Caco-2 (cell line): ENCODE data around the gene SNAP25. TPM values are rescaled to one million over a fixed set of nuclear protein-coding genes. Genes with fewer than 3 reads are reported as not detected.

Experiments used
- Bru-seq: library from RNA; stranded (reverse); fragments of 400-500 nt; gene quantifications from one replicate; lab custom pipeline; 2021; lab: Mats Ljungman, UMichigan
- BruChase-seq, 2 experiments: library from RNA; stranded (reverse); fragments of 400-500 nt; gene quantifications; one replicate each; lab custom pipeline; 2021; lab: Mats Ljungman, UMichigan
- BruUV-seq: library from RNA; stranded (reverse); fragments of 400-500 nt; replicated peaks from 2 replicates; lab custom pipeline; 2021; lab: Mats Ljungman, UMichigan
- CTCF ChIA-PET: fragments of 300-600 bp; sonication (Branson Sonifier 250); formaldehyde crosslinking; loops from one replicate; lab custom pipeline; 2022; ENCODE audit warnings: antibody characterized with exemption; lab: Charles Lee
- POLR2A ChIA-PET: fragments of 300-600 bp; sonication (Branson Sonifier 250); formaldehyde crosslinking; loops from one replicate; lab custom pipeline; 2022; ENCODE audit warnings: antibody characterized with exemption; lab: Charles Lee
- DNase-seq, 2 experiments: peaks; one replicate each; pipeline versions ENCODE4 v3.0.0 to v3.0.0-alpha.2; 2020 to 2022
- H3K27me3 ChIP-seq: replicated peaks from 2 replicates; pipeline ENCODE4 v1.6.0; 2011; ENCODE audit warnings: low read length; ENCODE audit not compliant: control insufficient read depth, insufficient read depth
- H3K36me3 ChIP-seq: 2 replicates; pipeline ENCODE4 v1.5.1; 2011; ENCODE audit warnings: low read length; ENCODE audit not compliant: control insufficient read depth, insufficient read depth
- H3K4me1 ChIP-seq: fragments of 250-450 bp; sonication (Bioruptor Pico); 2 replicates; pipeline ENCODE4 v1.5.1; 2020; ENCODE audit warnings: mild to moderate bottlenecking
- H3K4me3 ChIP-seq: 2 replicates; pipeline ENCODE4 v1.5.1; 2011; ENCODE audit warnings: low read depth, mild to moderate bottlenecking, control low read depth, low read length
- H3K9me3 ChIP-seq: fragments of 250-450 bp; sonication (Bioruptor Pico); 2 replicates; pipeline ENCODE4 v1.5.1; 2020; ENCODE audit warnings: mild to moderate bottlenecking, moderate library complexity
- H3K27ac Mint-ChIP-seq: one replicate; pipeline ENCODE4 v1.8.0; 2022; ENCODE audit warnings: mixed read lengths; ENCODE audit not compliant: unreplicated experiment
- H3K27me3 Mint-ChIP-seq: one replicate; pipeline ENCODE4 v1.8.0; 2022; ENCODE audit warnings: mixed read lengths; ENCODE audit not compliant: insufficient read depth, unreplicated experiment
- H3K36me3 Mint-ChIP-seq: one replicate; pipeline ENCODE4 v1.8.0; 2022; ENCODE audit warnings: mild to moderate bottlenecking, mixed read lengths; ENCODE audit not compliant: insufficient read depth, unreplicated experiment
- H3K4me1 Mint-ChIP-seq: one replicate; pipeline ENCODE4 v1.8.0; 2022; ENCODE audit warnings: low read depth, mixed read lengths; ENCODE audit not compliant: unreplicated experiment
- H3K4me3 Mint-ChIP-seq: one replicate; pipeline ENCODE4 v1.8.0; 2022; ENCODE audit warnings: mild to moderate bottlenecking, moderate library complexity, mixed read lengths; ENCODE audit not compliant: unreplicated experiment
- H3K9me3 Mint-ChIP-seq: one replicate; pipeline ENCODE4 v1.8.0; 2022; ENCODE audit warnings: mixed read lengths; ENCODE audit not compliant: unreplicated experiment
- CTCF ChIP-seq, 2 experiments: fragments of 200-600 bp in 1 of 2; IDR thresholded peaks; 1 replicate in 1 of 2; 2 replicates in 1 of 2; pipeline versions ENCODE4 v1.5.1 to v1.8.0; 2011 to 2022; ENCODE audit warnings: antibody characterized with exemption in 1 of 2, control low read depth in 1 of 2, inconsistent platforms in 1 of 2, low read depth in 1 of 2, low read length in 1 of 2, mild to moderate bottlenecking in 1 of 2, moderate library complexity in 1 of 2; ENCODE audit not compliant: insufficient read depth in 1 of 2, severe bottlenecking in 1 of 2, unreplicated experiment in 1 of 2
- intact Hi-C: fragments of 100-400 bp; cut with micrococcal nuclease; formaldehyde crosslinking; loops from one replicate; pipeline ENCODE4 v1.10.0; 2022; ENCODE audit not compliant: unreplicated experiment
- long read RNA-seq: library from polyadenylated mRNA; stranded (forward); transcript quantifications from one replicate; pipeline ENCODE4 v2.0.0, GENCODE V29; 2022
- total RNA-seq: library from RNA; stranded (reverse); gene quantifications from 2 replicates; pipeline ENCODE4 v1.2.3, GENCODE V29; 2022

The SNAP25 gene
- total RNA-seq (not detected in 2 replicates), Bru-seq, nascent RNA (percentile 10 among the genes with signal in this experiment), BruChase-seq, experiment 1, labeled RNA remaining after a 2-hour chase (percentile 17 among the genes with signal in this experiment), BruChase-seq, experiment 2, labeled RNA remaining after a 6-hour chase (percentile 7 among the genes with signal in this experiment)
- long read RNA-seq, result 0 reads

- Mint-ChIP-seq H3K4me3 (peak within 1 kb of the TSS; percentile 25), H3K9me3 (no peaks in the 10 kb centered on the region), H3K27me3 (peaks cover 15% of the 10 kb centered on the region), H3K27ac (no peak within 1 kb of the TSS), H3K36me3 (no peaks in the 10 kb centered on the region), H3K4me1 (no peaks in the 10 kb centered on the region)
- Histone ChIP-seq H3K36me3 (no peaks in the 10 kb centered on the region), H3K4me3 (no peak within 1 kb of the TSS), H3K4me1 (no peaks in the 10 kb centered on the region), H3K27me3 (no peaks in the 10 kb centered on the region), H3K9me3 (no peaks in the 10 kb centered on the region)
- ChIA-PET POLR2A (no interaction called here), CTCF (interaction anchor here (0.6 kb wide), 1 partner anchor 203 kb away, joined by 4 read pairs; no protein-coding TSS in a partner anchor)
- intact Hi-C loops, result no loop called here
- no TSS peak for BruUV-seq
- no peak for TF ChIP-seq CTCF (IDR thresholded peaks at IDR 0.05; ENCODE audit: insufficient read depth in 1 of 2, low read depth in 1 of 2, low read length in 1 of 2, severe bottlenecking in 1 of 2, unreplicated experiment in 1 of 2)
- peak; percentile 42 to 70 for DNase-seq
Measured at GRCh38 chr20:10218536-10219451, at the start of gene SNAP25. TSS of gene SNAP25 (plus strand) at chr20:10218830. CDS start at chr20:10275492, 56,662 bp downstream.

GRCh38 chr20:10169752-10170151 lies 48.9 kb upstream of the SNAP25 start:
- no peak overlapping the region for H3K27ac Mint-ChIP-seq
- intact Hi-C loops, result no loop called here
- Histone ChIP-seq H3K36me3 (no peaks in the 10 kb centered on the region), H3K9me3 (no peaks in the 10 kb centered on the region), H3K4me1 (0 out of 2 replicates have a peak, but pooled peaks cover 3% of the 10 kb centered on the region), H3K27me3 (peaks cover 1% of the 10 kb centered on the region; the same call in 1 of the 2 replicates), H3K4me3 (no peak overlapping the region)
- TF ChIP-seq CTCF (IDR thresholded peaks at IDR 0.05; ENCODE audit: insufficient read depth in 1 of 2, low read depth in 1 of 2, low read length in 1 of 2, severe bottlenecking in 1 of 2, unreplicated experiment in 1 of 2), result no peak
- H3K36me3 Mint-ChIP-seq, result no peaks in the 10 kb centered on the region
- CTCF ChIA-PET, result interaction anchor here (0.7 kb wide), 1 partner anchor 79 kb away, joined by 3 read pairs; no protein-coding TSS in a partner anchor
- H3K4me3 Mint-ChIP-seq, result no peak overlapping the region
- H3K27me3 Mint-ChIP-seq, result peaks cover 20% of the 10 kb centered on the region
- no TSS peak for BruUV-seq
- DNase-seq, result no peak
- H3K4me1 Mint-ChIP-seq, result peaks cover 6% of the 10 kb centered on the region
- no peaks in the 10 kb centered on the region for H3K9me3 Mint-ChIP-seq
- POLR2A ChIA-PET, result no interaction called here

- Mint-ChIP-seq H3K4me3 (no peak overlapping the region), H3K27ac (no peak overlapping the region), H3K36me3 (no peaks in the 10 kb centered on the region), H3K4me1 (peaks cover 6% of the 10 kb centered on the region), H3K9me3 (no peaks in the 10 kb centered on the region), H3K27me3 (peaks cover 18% of the 10 kb centered on the region)
- no peak for DNase-seq
- H3K4me3 ChIP-seq, result no peak overlapping the region
- H3K9me3 ChIP-seq, result no peaks in the 10 kb centered on the region
- no peak for TF ChIP-seq CTCF (IDR thresholded peaks at IDR 0.05; ENCODE audit: insufficient read depth in 1 of 2, low read depth in 1 of 2, low read length in 1 of 2, severe bottlenecking in 1 of 2, unreplicated experiment in 1 of 2)
- ChIA-PET CTCF (interaction anchor here (0.7 kb wide), 1 partner anchor 79 kb away, joined by 3 read pairs; no protein-coding TSS in a partner anchor), POLR2A (no interaction called here)
- no peaks in the 10 kb centered on the region for H3K36me3 ChIP-seq
- H3K4me1 ChIP-seq, result 0 out of 2 replicates have a peak, but pooled peaks cover 3% of the 10 kb centered on the region
- BruUV-seq, result no TSS peak
- peaks cover 1% of the 10 kb centered on the region; the same call in 1 of the 2 replicates for H3K27me3 ChIP-seq
- intact Hi-C loops, result no loop called here
Measured at GRCh38 chr20:10170261-10170660, 48.4 kb upstream of the SNAP25 start.
